Melanocyte of skin (primary cell): ENCODE measurements around the gene L3MBTL1. TPM values are rescaled to one million over a fixed set of nuclear protein-coding genes. Genes with fewer than 3 reads are reported as not detected.

Source experiments
- small RNA-seq, 2 donors: library from RNA; depleted of rRNA; stranded (forward); fragments of <200 nt; gene quantifications; one replicate each; pipeline ENCODE3, GENCODE V24; 2012
- total RNA-seq, 2 donors: library from RNA; depleted of rRNA; stranded (reverse); fragments of >200 nt; gene quantifications; 2 replicates each; pipeline ENCODE4 v1.2.3, GENCODE V29; 2012

Gene L3MBTL1
- 10 to 100 TPM; 11.0 to 13.8 TPM for total RNA-seq

DNA sequence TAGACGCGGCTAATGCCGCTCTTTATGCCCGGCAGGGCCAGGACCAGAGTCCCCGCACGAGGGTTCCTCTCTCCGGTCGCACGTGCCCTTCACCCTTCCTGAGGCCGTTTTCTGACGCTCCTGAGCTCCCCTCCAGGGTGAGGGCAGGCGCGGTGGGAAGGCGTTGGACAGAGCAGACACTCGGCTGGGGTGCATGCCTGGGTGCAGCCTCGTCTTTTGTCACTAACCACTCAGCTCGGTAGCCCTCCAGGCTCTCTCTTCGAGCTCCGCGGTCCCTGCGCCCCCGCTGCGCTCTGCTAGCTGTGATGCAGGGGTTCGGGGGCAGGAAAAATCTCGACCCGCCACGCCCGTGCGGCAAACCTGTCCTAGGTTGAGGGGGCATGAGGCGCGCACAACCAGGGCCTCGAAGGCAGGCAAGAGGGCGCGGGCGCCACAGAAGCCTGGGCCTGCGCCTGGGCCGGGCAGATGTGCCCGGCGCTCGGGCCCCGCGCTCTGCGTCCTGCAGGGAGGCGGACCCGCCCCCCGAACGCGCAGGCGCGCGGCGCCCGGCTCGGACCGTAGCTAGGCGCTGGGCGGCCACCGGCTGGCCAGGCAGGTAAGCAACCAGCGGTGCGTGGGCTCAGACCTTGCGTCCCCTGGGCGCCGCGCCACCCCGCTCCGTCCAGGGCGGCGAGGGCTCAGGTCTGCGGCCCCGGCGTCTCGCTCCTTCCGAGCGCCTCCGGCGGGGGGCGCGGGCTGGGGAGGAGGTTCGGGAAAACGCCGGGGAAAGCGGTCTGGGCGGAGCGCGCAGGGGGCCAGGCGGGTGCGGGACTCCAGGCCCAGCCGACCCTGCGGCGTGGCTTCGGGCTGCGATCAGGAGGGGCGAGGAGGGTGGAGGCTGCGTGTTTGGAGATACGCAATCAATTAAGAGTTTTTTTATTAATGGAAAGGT, at the start of gene L3MBTL1:
Gene L3MBTL1, plus strand, starts transcription at position 548 of the 931 bp plus-strand sequence. CDS start 5,807 bp downstream, outside the sequence.

DNA sequence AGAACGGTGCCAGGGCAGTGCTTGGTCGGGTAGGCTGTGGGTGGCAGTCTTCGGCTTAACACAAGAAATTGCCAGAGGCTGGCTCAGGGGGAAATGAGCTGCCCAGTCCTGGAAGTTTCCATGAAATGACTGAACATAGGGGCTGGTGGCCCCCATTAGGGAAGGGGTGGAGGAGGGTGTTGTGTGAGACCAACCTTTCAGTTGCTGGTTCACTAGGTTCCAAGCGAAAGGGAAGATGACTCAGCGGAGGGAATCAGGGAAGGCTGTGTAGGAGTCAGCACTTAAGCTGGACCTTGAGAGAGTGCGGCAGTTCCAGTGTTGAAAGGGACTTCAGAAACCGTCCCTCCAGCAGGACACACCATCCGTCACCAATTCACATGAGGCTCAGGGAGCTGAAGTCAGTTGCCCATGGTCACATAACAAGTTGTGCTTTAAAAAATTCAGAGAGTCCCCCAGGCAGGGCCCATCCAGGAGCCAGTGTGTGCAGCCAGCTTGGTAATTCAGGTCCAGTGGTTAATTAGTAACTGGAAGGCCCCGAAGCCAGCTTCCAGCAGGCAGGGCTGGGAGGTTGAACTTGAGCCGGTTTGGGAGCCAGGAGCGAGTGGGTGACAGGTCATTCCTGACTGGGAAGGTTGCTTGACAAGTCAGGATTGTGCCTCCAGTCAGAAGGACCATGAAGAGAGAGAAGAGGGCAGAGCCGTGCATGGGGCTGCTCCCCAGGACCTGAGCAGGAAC, 51.1 kb downstream of the L3MBTL1 start, which contains the start of gene SGK2:
Gene SGK2, plus strand, starts transcription at position 616 of the 735 bp plus-strand sequence. CDS start 7,469 bp downstream, outside the sequence.

DNA sequence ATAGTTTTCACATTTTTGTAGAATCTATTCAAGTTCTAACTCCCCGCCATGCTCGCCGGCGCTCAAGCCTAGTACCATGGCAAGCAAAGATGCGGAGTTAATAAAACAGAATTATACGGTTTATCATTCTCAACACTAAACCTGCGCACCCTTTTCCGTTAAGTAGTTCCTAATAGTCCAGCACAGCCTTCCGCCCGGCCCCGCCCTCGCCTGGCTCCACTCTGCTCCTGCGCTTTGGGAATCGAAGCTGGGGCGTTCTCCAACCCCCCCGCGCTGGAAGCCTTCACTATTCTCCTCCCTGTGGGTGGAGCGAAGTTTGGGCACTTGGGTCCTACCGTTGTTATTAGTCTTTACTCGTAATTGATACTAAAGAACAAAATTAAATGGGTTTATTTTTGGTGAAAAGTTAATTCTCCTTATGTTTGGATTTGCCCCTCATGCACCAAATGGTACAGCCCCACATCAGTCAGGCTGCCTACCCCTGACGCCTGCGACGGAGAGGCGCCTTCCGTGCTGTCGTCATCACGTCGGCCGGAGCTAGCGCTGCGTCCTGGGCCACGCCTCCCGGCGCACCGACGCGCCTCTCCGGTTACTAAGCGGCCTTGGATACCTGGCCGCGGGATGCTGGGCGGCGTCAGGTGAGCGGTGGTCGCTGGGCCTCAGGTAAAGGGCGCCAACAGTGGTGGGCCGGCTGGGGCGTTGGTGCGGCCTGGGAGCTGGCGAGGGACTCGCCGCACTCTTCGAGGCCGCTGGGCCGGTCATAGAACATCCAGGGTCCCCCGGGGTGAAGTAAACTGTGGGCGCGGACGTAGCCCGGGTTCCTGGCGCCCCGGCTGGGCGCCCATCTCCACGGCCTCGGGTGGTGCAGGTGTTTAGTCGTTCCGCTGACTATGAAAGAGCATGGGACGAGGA, 83.2 kb downstream of the L3MBTL1 start, which contains the start of gene IFT52:
Gene IFT52, plus strand, starts transcription at position 546 of the 912 bp plus-strand sequence. CDS start 3,762 bp downstream, outside the sequence.

Small RNA genes within 50 kb of the gene (small RNA-seq; reads per million reads assigned to genes)
- gene RNU6-1251P, result 2.1 to 2.3 reads per million in 2 donors

Other genes with a start within 250 kb of the L3MBTL1 start
- gene SRSF6, start 49.8 kb upstream of the L3MBTL1 start, total RNA-seq, result 10 to 100 TPM; 38.2 to 55.9 TPM
- gene SGK2, start 51.3 kb downstream of the L3MBTL1 start, total RNA-seq, result under 1 TPM; 0.33 to 0.34 TPM
- gene IFT52, start 83.2 kb downstream of the L3MBTL1 start, total RNA-seq, result 10 to 100 TPM; 31.3 to 32.0 TPM
- gene MYBL2, start 159.4 kb downstream of the L3MBTL1 start, total RNA-seq, result 10 to 100 TPM in 1 of 2 donors, 1 to 10 TPM in 1; 8.3 to 27.6 TPM
- not detected for gene GTSF1L, start 219.3 kb downstream of the L3MBTL1 start, total RNA-seq